ENCODE data around the gene UGT2B7. TPM values are rescaled to one million over a fixed set of nuclear protein-coding genes. Genes with fewer than 3 reads are reported as not detected.

The UGT2B7 gene
- total RNA-seq, 1 donor from 2014 or later, result not detected

DNA sequence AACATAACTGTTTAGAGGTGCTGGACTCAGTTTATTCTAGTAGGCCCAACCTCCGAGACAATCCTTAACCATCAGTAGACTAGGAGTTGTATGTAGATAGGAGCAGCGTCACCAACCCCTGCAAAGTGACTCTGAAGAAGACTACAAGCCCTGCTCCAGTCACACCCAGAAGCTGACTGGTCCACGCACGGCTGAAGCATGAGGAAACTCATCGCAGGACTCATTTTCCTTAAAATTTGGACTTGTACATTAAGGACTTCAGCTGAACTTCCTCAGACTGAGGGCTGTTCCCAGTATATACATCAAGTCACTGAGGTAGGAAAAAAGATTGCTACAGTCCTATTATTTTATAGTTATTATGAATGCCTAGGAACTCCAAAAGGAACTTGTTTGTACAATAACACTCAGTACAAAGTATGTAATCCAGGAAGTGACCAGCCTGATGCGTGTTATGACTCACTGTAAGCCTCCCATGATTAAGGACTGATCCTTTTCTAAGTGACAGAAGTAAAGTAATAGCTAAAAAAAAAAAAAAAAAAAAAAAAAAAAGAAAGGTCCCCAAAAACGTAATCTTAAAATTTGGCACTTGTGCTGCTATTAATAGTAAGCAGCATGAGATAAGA lies 41.6 kb upstream of the UGT2B7 start:
- H3K27me3 Mint-ChIP-seq (ENCODE audit: unreplicated experiment), result no peaks in the 10 kb centered on the region
- no peak overlapping the region for H3K27ac Mint-ChIP-seq (ENCODE audit: unreplicated experiment)
- no peak for DNase-seq
- no peaks in the 10 kb centered on the region for H3K9me3 Mint-ChIP-seq (ENCODE audit: unreplicated experiment)
- no peak overlapping the region for H3K4me3 Mint-ChIP-seq (ENCODE audit: unreplicated experiment)
- no peak for TF ChIP-seq CTCF (IDR thresholded peaks at IDR 0.05; ENCODE audit: partially characterized antibody, unreplicated experiment)
- H3K4me1 Mint-ChIP-seq (ENCODE audit: low read depth, unreplicated experiment), result peaks cover 3% of the 10 kb centered on the region
- H3K36me3 Mint-ChIP-seq (ENCODE audit: unreplicated experiment), result no peaks in the 10 kb centered on the region

GRCh38 chr4:69056150-69056549 lies 40.1 kb upstream of the UGT2B7 start:
- Mint-ChIP-seq H3K36me3 (ENCODE audit: unreplicated experiment) (no peaks in the 10 kb centered on the region), H3K4me3 (ENCODE audit: unreplicated experiment) (no peak overlapping the region), H3K27ac (ENCODE audit: unreplicated experiment) (no peak overlapping the region), H3K9me3 (ENCODE audit: unreplicated experiment) (no peaks in the 10 kb centered on the region), H3K27me3 (ENCODE audit: unreplicated experiment) (no peaks in the 10 kb centered on the region), H3K4me1 (ENCODE audit: low read depth, unreplicated experiment) (peaks cover under 1% of the 10 kb centered on the region)
- no peak for DNase-seq
- TF ChIP-seq CTCF (IDR thresholded peaks at IDR 0.05; ENCODE audit: partially characterized antibody, unreplicated experiment), result no peak

GRCh38 chr4:69056921-69057550 lies 39.2 kb upstream of the UGT2B7 start:
- H3K27me3 Mint-ChIP-seq (ENCODE audit: unreplicated experiment), result no peaks in the 10 kb centered on the region
- H3K36me3 Mint-ChIP-seq (ENCODE audit: unreplicated experiment), result no peaks in the 10 kb centered on the region
- H3K9me3 Mint-ChIP-seq (ENCODE audit: unreplicated experiment), result no peaks in the 10 kb centered on the region
- no peaks in the 10 kb centered on the region for H3K4me1 Mint-ChIP-seq (ENCODE audit: low read depth, unreplicated experiment)
- H3K4me3 Mint-ChIP-seq (ENCODE audit: unreplicated experiment), result no peak overlapping the region
- DNase-seq, result no peak
- no peak for TF ChIP-seq CTCF (IDR thresholded peaks at IDR 0.05; ENCODE audit: partially characterized antibody, unreplicated experiment)
- no peak overlapping the region for H3K27ac Mint-ChIP-seq (ENCODE audit: unreplicated experiment)

DNA sequence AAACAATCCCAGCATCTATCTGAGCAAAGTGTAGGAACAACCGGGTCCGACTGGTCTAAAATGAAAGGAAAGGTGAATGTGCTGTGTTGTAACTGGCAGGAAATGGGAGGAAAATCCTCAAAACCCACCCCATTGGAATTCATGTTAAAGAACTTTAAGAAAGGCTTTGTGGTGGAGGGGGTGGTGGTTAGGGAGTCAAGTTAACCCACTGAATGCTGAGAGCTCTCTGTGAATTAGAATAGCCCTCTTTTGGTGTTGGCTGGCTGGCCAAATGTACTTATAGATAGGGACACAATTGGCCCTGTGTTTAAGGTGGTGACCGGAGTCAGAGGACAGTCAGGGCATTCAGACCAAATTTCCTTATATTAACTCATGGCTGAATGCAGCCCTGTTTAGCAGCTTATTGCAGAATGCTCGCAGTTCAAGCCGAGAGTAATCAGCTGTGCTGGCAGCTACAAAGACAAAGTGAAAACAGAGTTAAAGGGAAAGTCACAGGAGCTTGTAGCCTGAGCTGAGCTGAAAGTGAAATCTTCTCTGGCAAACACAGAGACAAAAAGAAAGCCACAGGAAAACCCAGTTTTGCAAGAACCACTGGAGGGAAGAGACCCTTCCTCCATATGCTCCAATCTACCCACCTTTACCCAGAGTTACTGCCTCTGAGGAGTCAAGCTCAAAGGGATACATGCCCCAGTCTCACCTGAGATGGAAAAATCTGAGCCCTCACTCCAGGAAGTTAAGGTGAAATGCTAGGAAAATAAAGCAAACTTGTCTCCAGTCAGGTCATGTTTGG lies 38.5 kb upstream of the UGT2B7 start:
- TF ChIP-seq CTCF (IDR thresholded peaks at IDR 0.05; ENCODE audit: partially characterized antibody, unreplicated experiment), result no peak
- Mint-ChIP-seq H3K36me3 (ENCODE audit: unreplicated experiment) (no peaks in the 10 kb centered on the region), H3K4me3 (ENCODE audit: unreplicated experiment) (no peak overlapping the region), H3K27ac (ENCODE audit: unreplicated experiment) (no peak overlapping the region), H3K27me3 (ENCODE audit: unreplicated experiment) (no peaks in the 10 kb centered on the region), H3K4me1 (ENCODE audit: low read depth, unreplicated experiment) (no peaks in the 10 kb centered on the region), H3K9me3 (ENCODE audit: unreplicated experiment) (no peaks in the 10 kb centered on the region)
- no peak for DNase-seq
